HEK293 (cell line): ENCODE results near the gene FADS3.

Experiments
- CTCF ChIA-PET: fragments of 350-600 bp; formaldehyde crosslinking; extraction: SDS; loops from one replicate; lab custom pipeline; 2021; ENCODE audit warnings: antibody characterized with exemption; lab: Yijun Ruan, JAX
- POLR2A ChIA-PET: fragments of 300-600 bp; formaldehyde crosslinking; extraction: SDS; loops from one replicate; lab custom pipeline; 2020; ENCODE audit warnings: antibody characterized with exemption, inconsistent platforms; lab: Yijun Ruan, JAX
- H3K27ac ChIP-seq: fragments of 200-500 bp; sonication (Bioruptor generic); 2 replicates; pipeline ENCODE4 v1.5.1; 2014; ENCODE audit warnings: low read depth, low read length, control low read depth, inconsistent platforms; ENCODE audit errors: extremely low read depth
- H3K36me3 ChIP-seq, 2 experiments: fragments of 200-500 bp in 1 of 2; sonication (Bioruptor generic) in 1 of 2; 1 replicate in 1 of 2; 2 replicates in 1 of 2; pipeline ENCODE4 v1.5.1; 2014 to 2017; ENCODE audit warnings: inconsistent platforms in 2 of 2, low read length in 2 of 2; ENCODE audit not compliant: control insufficient read depth in 2 of 2, insufficient read depth in 1 of 2
- H3K4me1 ChIP-seq: fragments of 200-500 bp; sonication (Bioruptor generic); 2 replicates; pipeline ENCODE4 v1.5.1; 2014; ENCODE audit warnings: mild to moderate bottlenecking, low read length, inconsistent platforms; ENCODE audit not compliant: control insufficient read depth, insufficient read depth
- H3K4me3 ChIP-seq: 2 replicates; pipeline ENCODE4 v1.5.1; 2011; ENCODE audit warnings: low read depth, mild to moderate bottlenecking, control low read depth, low read length, moderate library complexity
- H3K9me3 ChIP-seq: fragments of 200-500 bp; sonication (Bioruptor generic); 2 replicates; pipeline ENCODE4 v1.5.1; 2014; ENCODE audit warnings: low read depth, low read length, inconsistent platforms; ENCODE audit not compliant: control insufficient read depth, insufficient read depth
- ELK4 ChIP-seq: IDR thresholded peaks from 2 replicates; pipeline ENCODE4 v1.6.1; 2011; ENCODE audit warnings: mild to moderate bottlenecking, low read depth, low read length, borderline replicate concordance
- GLIS2 ChIP-seq: fragments of 450-650 bp; formaldehyde crosslinking; IDR thresholded peaks from 2 replicates; pipeline ENCODE4 v1.5.1; 2016; ENCODE audit warnings: missing biosample characterization, missing genetic modification characterization
- KLF9 ChIP-seq: fragments of 450-650 bp; formaldehyde crosslinking; IDR thresholded peaks from 2 replicates; pipeline ENCODE4 v1.5.1; 2016; ENCODE audit warnings: missing biosample characterization, missing genetic modification characterization, low read depth
- MYNN ChIP-seq: fragments of 450-650 bp; formaldehyde crosslinking; IDR thresholded peaks from 2 replicates; pipeline ENCODE4 v1.5.1; 2016; ENCODE audit warnings: missing biosample characterization, missing genetic modification characterization, borderline replicate concordance
- PRDM1 ChIP-seq: fragments of 450-650 bp; formaldehyde crosslinking; IDR thresholded peaks from 2 replicates; pipeline ENCODE4; 2016; ENCODE audit warnings: missing biosample characterization, missing genetic modification characterization
- RBAK ChIP-seq: fragments of 450-650 bp; formaldehyde crosslinking; IDR thresholded peaks from 2 replicates; pipeline ENCODE4 v1.5.1; 2016; ENCODE audit warnings: missing biosample characterization, missing genetic modification characterization
- SCRT2 ChIP-seq: fragments of 450-650 bp; formaldehyde crosslinking; IDR thresholded peaks from 2 replicates; pipeline ENCODE4 v1.5.1; 2016; ENCODE audit warnings: missing biosample characterization, missing genetic modification characterization
- SP3 ChIP-seq: fragments of 450-650 bp; formaldehyde crosslinking; IDR thresholded peaks from 2 replicates; pipeline ENCODE4 v1.5.1; 2016; ENCODE audit warnings: missing biosample characterization, missing genetic modification characterization
- ZBTB17 ChIP-seq: fragments of 450-650 bp; formaldehyde crosslinking; IDR thresholded peaks from 2 replicates; pipeline ENCODE4 v1.5.1; 2016; ENCODE audit warnings: missing biosample characterization, missing genetic modification characterization
- ZBTB20 ChIP-seq: fragments of 450-650 bp; formaldehyde crosslinking; IDR thresholded peaks from 2 replicates; pipeline ENCODE4 v1.5.1; 2016; ENCODE audit warnings: missing biosample characterization, missing genetic modification characterization
- ZBTB21 ChIP-seq: fragments of 450-650 bp; formaldehyde crosslinking; IDR thresholded peaks from 2 replicates; pipeline ENCODE4 v1.5.1; 2017; ENCODE audit warnings: missing biosample characterization, missing genetic modification characterization
- ZBTB7A ChIP-seq: fragments of 450-650 bp; formaldehyde crosslinking; IDR thresholded peaks from 2 replicates; pipeline ENCODE4 v1.5.1; 2016; ENCODE audit warnings: low read depth, missing biosample characterization, missing genetic modification characterization
- ZEB2 ChIP-seq: fragments of 450-650 bp; formaldehyde crosslinking; IDR thresholded peaks from 2 replicates; pipeline ENCODE4 v1.5.1; 2016; ENCODE audit warnings: missing biosample characterization, missing genetic modification characterization
- ZFP41 ChIP-seq: fragments of 450-650 bp; formaldehyde crosslinking; IDR thresholded peaks from 2 replicates; pipeline ENCODE4 v1.5.1; 2016; ENCODE audit warnings: missing biosample characterization, missing genetic modification characterization, borderline replicate concordance
- ZIC2 ChIP-seq: fragments of 450-650 bp; formaldehyde crosslinking; IDR thresholded peaks from 2 replicates; pipeline ENCODE4 v1.5.1; 2016; ENCODE audit warnings: missing biosample characterization, missing genetic modification characterization
- ZNF23 ChIP-seq: fragments of 450-650 bp; formaldehyde crosslinking; IDR thresholded peaks from 2 replicates; pipeline ENCODE4 v1.5.1; 2016; ENCODE audit warnings: missing biosample characterization, missing genetic modification characterization, borderline replicate concordance
- ZNF302 ChIP-seq: fragments of 450-650 bp; formaldehyde crosslinking; IDR thresholded peaks from 2 replicates; pipeline ENCODE4 v1.5.1; 2016; ENCODE audit warnings: missing biosample characterization, missing genetic modification characterization, low read depth
- ZNF335 ChIP-seq: fragments of 450-650 bp; formaldehyde crosslinking; conservative IDR thresholded peaks from 2 replicates; pipeline ENCODE4 v1.5.1; 2016; ENCODE audit warnings: missing biosample characterization, missing genetic modification characterization
- ZNF362 ChIP-seq: fragments of 450-650 bp; formaldehyde crosslinking; IDR thresholded peaks from 2 replicates; pipeline ENCODE4 v1.5.1; 2016; ENCODE audit warnings: missing biosample characterization, missing genetic modification characterization
- ZNF366 ChIP-seq: fragments of 450-650 bp; formaldehyde crosslinking; conservative IDR thresholded peaks from 2 replicates; pipeline ENCODE4 v1.5.1; 2016; ENCODE audit warnings: missing biosample characterization, missing genetic modification characterization
- ZNF426 ChIP-seq: fragments of 450-650 bp; formaldehyde crosslinking; IDR thresholded peaks from 2 replicates; pipeline ENCODE4 v1.5.1; 2017; ENCODE audit warnings: missing biosample characterization, missing genetic modification characterization, mild to moderate bottlenecking, inconsistent platforms, moderate library complexity
- ZNF548 ChIP-seq: fragments of 450-650 bp; formaldehyde crosslinking; IDR thresholded peaks from 2 replicates; pipeline ENCODE4 v1.5.1; 2016; ENCODE audit warnings: missing biosample characterization, missing genetic modification characterization
- ZNF560 ChIP-seq: fragments of 450-650 bp; formaldehyde crosslinking; IDR thresholded peaks from 2 replicates; pipeline ENCODE4 v1.5.1; 2017; ENCODE audit warnings: missing biosample characterization, missing genetic modification characterization, borderline replicate concordance
- ZNF596 ChIP-seq: fragments of 450-650 bp; IDR thresholded peaks from 2 replicates; pipeline ENCODE4 v1.5.0; 2018; ENCODE audit warnings: missing biosample characterization, mild to moderate bottlenecking, missing genetic modification characterization, moderate library complexity
- ZNF623 ChIP-seq: fragments of 450-650 bp; formaldehyde crosslinking; IDR thresholded peaks from 2 replicates; pipeline ENCODE4 v1.5.1; 2016; ENCODE audit warnings: missing biosample characterization, missing genetic modification characterization
- ZNF654 ChIP-seq: fragments of 450-650 bp; formaldehyde crosslinking; IDR thresholded peaks from 2 replicates; pipeline ENCODE4 v1.5.1; 2016; ENCODE audit warnings: low read depth, missing biosample characterization, missing genetic modification characterization
- ZSCAN4 ChIP-seq: fragments of 450-650 bp; formaldehyde crosslinking; IDR thresholded peaks from 2 replicates; pipeline ENCODE4 v1.5.1; 2017; ENCODE audit warnings: missing biosample characterization, missing genetic modification characterization

Gene FADS3

GRCh38 chr11:61896665-61897386 lies 5.5 kb upstream of the FADS3 start:
- no peak overlapping the region for H3K27ac ChIP-seq
- no peak overlapping the region for H3K4me3 ChIP-seq
- POLR2A ChIA-PET, result interaction anchor here (1.0 to 2.0 kb wide), 2 partner anchors 51 to 53 kb away, joined by 5 to 7 read pairs; partner anchors contain the start of gene BEST1
- TF ChIP-seq ZNF596 (tag by site-specific recombination) (no peak), ZSCAN4 (no peak), ZNF23 (tag by site-specific recombination) (peak; percentile 74; the same call in 1 of the 2 replicates), SCRT2 (tag by site-specific recombination) (peak; percentile 76; the same call in 1 of the 2 replicates), SP3 (tag by site-specific recombination) (no peak), MYNN (no peak), ZIC2 (tag by site-specific recombination) (peak; percentile 37), ZBTB17 (peak; percentile 73)
- CTCF ChIA-PET, result interaction anchor here (0.5 to 16.2 kb wide), 22 partner anchors 8 to 331 kb away, joined by 3 to 329 read pairs (median 14); partner anchors contain the start of genes BEST1, FADS2, FTH1 and INCENP
- no peaks in the 10 kb centered on the region for H3K9me3 ChIP-seq
- no peaks in the 10 kb centered on the region for H3K4me1 ChIP-seq
- no peaks in the 10 kb centered on the region for H3K36me3 ChIP-seq

- Histone ChIP-seq H3K36me3 (no peaks in the 10 kb centered on the region), H3K4me3 (no peak overlapping the region), H3K27ac (no peak overlapping the region), H3K4me1 (peaks cover 2% of the 10 kb centered on the region; the same call in 1 of the 2 replicates), H3K9me3 (no peaks in the 10 kb centered on the region)
- TF ChIP-seq ZBTB21 (tag by site-specific recombination) (no peak), ZNF426 (tag by site-specific recombination) (no peak), ZNF362 (tag by site-specific recombination) (no peak), ZBTB20 (tag by site-specific recombination) (no peak), KLF9 (tag by site-specific recombination) (no peak), PRDM1 (tag by site-specific recombination) (no peak), ZEB2 (tag by site-specific recombination) (no peak), ZBTB7A (no peak), RBAK (tag by site-specific recombination) (no peak), ELK4 (no peak), GLIS2 (tag by site-specific recombination) (no peak), ZNF366 (no peak), ZNF302 (no peak), ZNF654 (no peak), ZNF335 (tag by site-specific recombination) (no peak), ZNF623 (tag by site-specific recombination) (no peak), ZFP41 (tag by site-specific recombination) (no peak), ZNF560 (no peak), ZNF548 (tag by site-specific recombination) (no peak)
- ChIA-PET POLR2A (no interaction called here), CTCF (interaction anchor here (0.8 to 16.2 kb wide), 9 partner anchors 14 to 228 kb away, joined by 3 to 329 read pairs (median 57); partner anchors contain the start of genes BEST1 and INCENP)
Measured at GRCh38 chr11:61895718-61896059, 4.3 kb upstream of the FADS3 start.
